Stimulated activated CD8-positive, alpha-beta memory T cell treated with anti-CD3 and anti-CD28 coated beads, Interleukin-2, amount 100 ng/mL, for 48 hours (primary cell): ENCODE measurements around the gene ITGA4.

Experiments
- DNase-seq, 2 donors: peaks; one replicate each; pipeline ENCODE4 v3.0.0-alpha.2; 2020; ENCODE audit warnings: low read depth in 2 of 2

Gene ITGA4

GRCh38 chr2:181458871-181459270, 1.7 kb downstream of the ITGA4 start:
- no peak for DNase-seq

DNA sequence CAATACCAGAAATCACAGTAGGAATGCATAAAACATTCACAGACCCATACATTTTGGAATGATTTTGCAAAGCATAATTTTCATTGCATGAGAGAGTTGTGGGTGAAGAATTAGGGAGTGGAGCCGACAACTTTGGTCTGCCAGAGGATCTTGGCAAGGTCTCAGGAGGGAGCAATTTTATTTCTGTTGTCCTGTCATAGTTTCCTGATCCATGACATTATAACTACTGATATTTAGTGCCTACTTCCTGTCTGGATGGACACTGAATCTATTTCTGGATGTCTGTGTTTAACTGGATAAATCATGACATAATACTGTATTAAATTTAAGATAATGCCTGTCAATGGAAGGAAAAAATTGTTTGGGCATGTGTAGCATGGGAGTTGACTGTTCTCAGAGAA, 2.4 kb downstream of the ITGA4 start:
- no peak for DNase-seq

GRCh38 chr2:181461056-181461997, 4.1 kb downstream of the ITGA4 start:
- DNase-seq = no peak

DNA sequence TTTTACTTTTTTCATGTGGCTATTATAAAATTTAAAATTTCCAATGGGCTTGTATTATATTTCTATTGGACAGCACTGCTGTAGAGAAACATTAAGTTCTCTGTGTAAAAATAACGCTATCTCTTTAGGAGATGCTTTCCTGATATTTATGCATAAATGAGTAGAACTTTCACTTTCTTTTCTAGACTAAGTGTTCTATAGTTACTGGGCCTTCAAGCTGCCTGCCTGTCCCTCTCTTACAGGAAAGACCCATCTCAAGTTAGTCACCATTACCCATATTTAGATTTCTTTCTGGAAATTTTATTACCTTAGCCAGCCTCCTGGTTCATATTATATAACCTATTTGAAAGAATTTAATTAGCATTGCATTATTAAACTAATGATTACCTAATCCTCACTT, 4.8 kb downstream of the ITGA4 start:
- no peak for DNase-seq

DNA sequence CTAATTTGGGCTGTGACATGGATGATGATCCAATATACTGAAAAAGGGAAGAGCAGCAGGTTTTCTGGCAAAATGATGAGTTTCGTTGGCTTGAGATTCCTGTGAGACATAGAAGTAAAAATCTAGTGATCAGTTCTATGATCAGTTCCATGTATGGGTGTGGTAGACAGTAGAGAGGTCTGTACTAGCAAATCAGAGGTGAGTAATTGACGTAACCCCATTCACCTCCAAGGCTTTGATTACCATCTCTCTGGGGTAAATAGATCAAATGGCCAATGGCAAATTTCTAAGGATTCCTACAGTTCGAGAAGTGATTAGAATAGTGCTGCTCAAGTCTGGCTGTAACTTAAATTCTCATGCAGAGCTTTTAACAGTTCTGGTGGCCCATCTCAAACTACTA, 6.4 kb downstream of the ITGA4 start:
- DNase-seq = no peak

DNA sequence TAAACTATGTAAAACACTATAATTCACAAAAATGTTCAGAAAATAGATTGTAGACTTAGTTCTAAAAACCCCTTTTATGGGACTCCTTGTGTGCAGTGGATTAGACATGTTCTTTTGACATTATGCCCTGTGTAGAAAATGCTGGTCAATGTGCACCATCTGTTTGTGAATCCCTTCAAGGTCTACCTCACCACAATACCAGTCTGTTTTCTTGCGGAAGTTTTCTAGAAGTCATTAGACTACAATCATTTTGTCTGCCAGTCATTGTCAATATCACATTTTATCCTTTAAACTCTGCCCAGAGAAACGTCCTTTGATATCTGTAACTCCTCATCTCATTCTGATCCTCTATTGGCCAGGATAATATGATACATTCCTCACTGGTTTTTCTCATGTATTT, 7.8 kb downstream of the ITGA4 start:
- no peak for DNase-seq

DNA sequence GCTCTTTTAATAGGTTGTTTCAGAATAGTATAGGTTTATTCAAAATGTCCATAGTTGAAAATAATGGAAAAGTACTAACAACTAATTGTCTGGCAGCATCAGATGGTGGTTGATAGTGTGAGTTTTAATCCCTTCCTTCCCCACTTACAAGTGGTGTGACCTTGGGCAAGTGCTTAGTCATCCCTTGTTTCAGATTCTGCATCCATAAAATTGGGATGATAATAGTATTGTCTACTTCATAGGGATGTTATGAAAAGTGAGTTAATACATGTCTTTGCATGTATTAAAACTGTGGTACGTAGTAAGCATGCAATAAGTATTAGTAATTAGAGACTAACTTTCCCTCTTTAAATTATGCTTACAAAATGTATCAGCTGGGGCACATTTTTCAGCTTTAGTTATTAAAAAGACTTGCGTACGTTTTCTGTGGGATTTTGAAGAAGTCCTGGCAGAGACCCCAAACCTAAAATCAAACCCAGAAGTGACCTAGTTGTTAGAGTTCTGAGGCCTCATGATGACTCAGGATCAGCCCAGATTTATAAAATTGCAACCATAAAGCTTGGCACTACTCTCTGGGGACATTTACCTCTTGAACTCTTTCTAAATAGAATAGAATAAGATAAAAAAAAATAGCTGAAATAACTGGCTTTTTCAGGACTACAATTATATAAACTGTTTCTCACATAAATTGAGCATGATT, 8.6 kb downstream of the ITGA4 start:
- DNase-seq = no peak

GRCh38 chr2:181466661-181467576, 9.7 kb downstream of the ITGA4 start:
- peak; percentile 68 to 76 for DNase-seq

DNA sequence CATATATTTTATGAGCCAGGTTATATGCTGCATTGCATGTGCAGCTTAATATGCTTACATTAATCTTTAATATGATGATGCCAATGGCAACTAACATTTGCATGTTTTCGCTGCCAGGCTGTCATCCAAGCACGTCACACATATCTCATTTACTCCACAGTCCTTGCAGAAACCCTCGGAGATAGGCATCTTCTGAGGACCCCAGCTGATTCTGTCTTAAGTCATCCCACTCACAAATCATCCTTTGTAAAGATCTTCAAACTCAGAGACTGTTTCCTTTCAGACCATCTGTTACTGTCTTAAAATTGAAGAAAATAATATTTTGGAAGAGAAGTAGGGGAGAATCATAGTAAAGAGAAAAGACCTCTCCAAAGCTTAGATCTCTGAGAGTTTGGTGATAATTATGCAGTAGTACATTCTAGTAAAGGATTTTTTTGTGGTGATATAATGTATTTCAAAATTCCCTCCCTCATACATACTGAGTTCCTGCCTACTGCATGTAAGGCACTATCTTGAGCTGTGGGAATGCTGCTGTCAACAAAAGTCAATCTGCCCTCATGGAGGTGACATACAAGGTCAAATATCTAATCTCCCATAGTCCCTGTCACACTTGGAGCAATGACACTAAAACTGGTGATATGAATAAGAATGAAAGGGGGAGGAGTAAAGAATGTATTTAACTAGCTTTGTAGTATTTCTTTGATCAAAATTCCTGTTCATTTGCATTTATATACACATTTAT, 11.0 kb downstream of the ITGA4 start:
- no peak for DNase-seq

DNA sequence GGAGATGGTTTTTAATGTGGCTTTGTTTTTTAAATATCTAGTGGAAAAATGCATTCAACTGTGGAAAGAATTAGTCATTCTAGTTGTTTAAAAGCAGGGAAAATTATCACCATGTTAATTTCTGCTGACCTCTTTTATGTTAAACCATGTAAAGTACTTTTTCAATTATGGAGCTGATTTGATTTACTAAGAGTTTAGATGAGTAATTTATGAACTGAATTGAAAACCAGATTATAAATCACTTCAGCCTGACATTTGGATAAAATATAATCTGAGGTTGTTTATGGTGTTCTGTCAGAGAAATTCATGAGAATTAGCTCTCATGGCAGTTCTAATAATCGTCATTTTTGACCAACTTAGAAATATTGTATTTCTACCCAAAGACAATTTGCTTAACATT, 11.6 kb downstream of the ITGA4 start:
- no peak for DNase-seq

GRCh38 chr2:181471226-181471625, 14.0 kb downstream of the ITGA4 start:
- no peak for DNase-seq

DNA sequence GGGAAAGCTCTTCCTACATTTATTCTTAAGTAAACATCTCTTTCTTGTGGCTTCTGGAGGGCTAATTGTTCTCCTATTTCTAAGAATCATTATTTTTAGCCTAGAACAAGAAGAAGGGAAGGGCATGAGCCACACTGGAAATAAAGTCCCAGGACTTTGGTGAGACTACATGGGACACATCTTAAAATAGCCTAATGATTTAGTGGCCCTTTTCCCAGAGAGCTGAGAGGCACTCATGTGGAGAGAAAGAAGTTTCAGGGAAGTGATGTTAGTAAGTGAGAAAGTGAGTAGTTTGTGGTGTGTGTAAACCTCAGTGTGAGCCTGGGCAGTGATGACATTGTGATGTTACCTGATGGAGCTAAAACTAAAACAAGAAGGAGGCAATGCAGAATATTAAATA, 14.6 kb downstream of the ITGA4 start:
- DNase-seq = no peak

DNA sequence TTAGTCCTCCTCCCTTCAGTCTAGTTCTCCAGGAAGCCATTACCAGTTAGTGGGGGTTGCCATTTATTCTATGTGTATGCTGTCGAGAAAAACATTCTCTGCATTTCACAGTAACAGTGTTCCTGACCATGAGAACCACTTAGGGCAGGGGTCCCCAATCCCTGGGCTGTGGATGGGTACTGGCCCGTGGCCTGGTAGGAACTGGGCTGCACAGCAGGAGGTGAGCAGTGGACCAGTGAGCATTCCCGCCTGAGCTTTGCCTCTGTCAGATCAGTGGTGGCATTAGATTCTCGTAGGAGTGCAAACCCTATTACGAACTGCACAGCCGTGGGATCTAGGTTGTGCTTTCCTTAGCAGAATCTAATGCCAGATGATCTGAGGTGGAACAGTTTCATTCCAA, 15.8 kb downstream of the ITGA4 start:
- no peak for DNase-seq

- DNase-seq = no peak
Observed at GRCh38 chr2:181474222-181474881, 17.2 kb downstream of the ITGA4 start.

- DNase-seq = no peak
Observed at GRCh38 chr2:181483211-181483610, 26.0 kb downstream of the ITGA4 start.

- DNase-seq = no peak
Observed at GRCh38 chr2:181483876-181484275, 26.7 kb downstream of the ITGA4 start.

DNA sequence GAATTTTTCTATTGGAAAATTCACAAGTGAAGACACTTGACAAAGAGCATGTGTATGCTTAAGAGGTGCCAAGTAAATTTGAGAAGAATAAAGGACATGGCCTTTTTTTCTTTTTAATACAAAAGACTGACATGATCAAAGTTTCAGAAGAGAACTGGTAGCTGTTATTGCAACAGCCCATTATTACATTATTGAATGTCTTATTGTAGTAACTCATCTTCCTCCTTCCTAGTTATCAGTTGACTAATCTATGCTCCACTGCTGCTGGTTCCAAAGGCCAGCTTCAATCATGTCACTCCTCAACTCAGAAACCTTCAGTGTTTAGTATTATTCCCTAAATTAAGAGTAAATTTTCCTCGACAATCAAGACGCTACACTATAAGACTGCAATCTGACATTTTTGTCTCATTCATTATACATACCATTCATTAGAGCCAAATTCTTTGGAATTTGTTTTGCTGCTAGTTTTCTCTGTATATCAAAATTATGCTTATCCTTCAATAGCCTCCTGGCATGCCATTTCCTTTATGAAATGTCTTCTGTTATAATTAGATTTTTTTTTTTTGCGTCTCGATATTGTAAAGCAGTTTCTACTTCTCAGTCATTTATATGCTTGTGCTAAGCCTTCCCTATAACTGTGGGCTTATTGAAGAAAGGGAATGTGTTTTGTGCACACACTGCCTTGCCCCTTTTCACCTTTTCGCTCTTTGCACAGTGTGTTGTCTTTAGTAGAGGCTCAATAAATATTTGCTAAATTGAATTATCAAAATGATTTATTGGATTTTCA, 27.9 kb downstream of the ITGA4 start:
- no peak for DNase-seq

DNA sequence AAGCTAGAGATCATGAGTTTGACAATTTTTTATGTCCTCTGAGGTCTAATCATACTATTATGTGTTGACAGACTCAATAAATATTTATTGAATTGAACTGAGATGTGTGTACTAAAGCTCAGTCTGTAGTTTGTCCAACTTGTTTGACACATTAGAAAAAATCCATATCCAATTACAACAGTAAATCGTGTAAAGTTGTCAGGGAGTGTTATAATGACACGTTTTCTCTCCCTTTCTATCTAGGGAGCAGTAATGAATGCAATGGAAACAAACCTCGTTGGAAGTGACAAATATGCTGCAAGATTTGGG, 28.4 kb downstream of the ITGA4 start:
- no peak for DNase-seq

DNA sequence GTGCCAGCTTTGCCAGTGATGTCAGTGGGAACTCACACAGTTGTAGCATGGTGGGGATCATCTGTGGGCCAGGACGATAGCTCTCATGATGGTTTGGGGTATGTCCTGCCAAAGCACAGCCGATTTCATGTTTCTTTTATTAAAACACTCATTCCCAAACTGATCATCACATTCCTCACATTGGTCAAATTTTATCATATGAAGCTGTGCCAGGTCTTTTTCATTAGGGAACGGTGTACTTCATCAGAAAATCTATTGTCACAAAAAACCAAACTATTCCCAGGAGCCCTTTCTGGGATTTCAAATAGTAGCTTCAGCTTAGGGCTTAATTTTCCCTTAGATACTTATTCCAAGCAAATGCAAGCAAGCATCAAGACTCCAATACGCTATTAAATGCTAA, 42.0 kb downstream of the ITGA4 start:
- no peak for DNase-seq

DNA sequence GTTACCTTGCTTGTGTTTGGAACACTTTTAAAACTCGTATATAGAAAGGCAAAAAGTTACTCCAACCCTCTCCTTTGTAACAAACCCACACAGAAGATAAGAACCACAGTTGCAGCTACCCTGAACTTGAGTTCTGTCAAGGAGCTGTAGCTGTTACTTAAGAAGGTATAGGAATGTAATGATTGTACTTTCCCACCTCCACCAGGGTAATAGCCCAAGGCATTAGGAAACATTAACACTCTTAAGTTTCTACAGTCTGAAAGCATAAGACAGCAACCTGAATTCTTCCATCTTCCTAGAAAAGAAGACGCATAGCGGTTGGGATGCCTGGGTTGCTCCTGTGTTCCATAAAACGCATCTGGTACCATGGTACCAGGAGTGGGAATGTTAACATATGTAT, 43.0 kb downstream of the ITGA4 start:
- DNase-seq = no peak
